IMR-90 (cell line): ENCODE measurements around the gene TTC39A. TPM values are rescaled to one million over a fixed set of nuclear protein-coding genes. Genes with fewer than 3 reads are reported as not detected.

Experiments
- ATAC-seq: fragments of 200-7000 bp; cut with Tn5 transposase; 2 replicates; pipeline ENCODE4 v1.9.1; 2020; ENCODE audit warnings: low read depth, mild to moderate bottlenecking, moderate library complexity
- BruUV-seq: library from RNA; stranded (reverse); fragments of 400-500 nt; replicated peaks from 2 replicates; lab custom pipeline; 2021; lab: Mats Ljungman, UMichigan
- CTCF ChIA-PET: fragments of 300-600 bp; formaldehyde crosslinking; extraction: SDS; loops from one replicate; lab custom pipeline; 2021; ENCODE audit warnings: antibody characterized with exemption; lab: Yijun Ruan, JAX
- POLR2A ChIA-PET: fragments of 300-600 bp; sonication (Branson Sonifier 250); formaldehyde crosslinking; loops from one replicate; lab custom pipeline; 2022; ENCODE audit warnings: antibody characterized with exemption; ENCODE audit not compliant: unreplicated experiment; lab: Charles Lee
- DNase-seq: peaks from one replicate; pipeline ENCODE4 v3.0.0; 2013
- H2AFZ ChIP-seq: replicated peaks from 2 replicates; pipeline ENCODE3; 2013; ENCODE audit warnings: low read length, mild to moderate bottlenecking; ENCODE audit not compliant: poor library complexity
- H2AK5ac ChIP-seq: 2 replicates; pipeline ENCODE4 v1.6.1; 2013; ENCODE audit warnings: low read depth, low read length, inconsistent platforms
- H2AK9ac ChIP-seq: replicated peaks from 2 replicates; pipeline ENCODE3; 2013; ENCODE audit warnings: mild to moderate bottlenecking, low read depth, low read length, moderate library complexity; ENCODE audit not compliant: poor library complexity
- H2BK120ac ChIP-seq: 2 replicates; pipeline ENCODE4 v1.6.1; 2013; ENCODE audit warnings: low read depth, low read length, inconsistent platforms
- H2BK15ac ChIP-seq: 3 replicates; pipeline ENCODE4 v1.6.1; 2013; ENCODE audit warnings: low read depth, low read length, inconsistent platforms
- H2BK20ac ChIP-seq: 2 replicates; pipeline ENCODE4 v1.6.1; 2013; ENCODE audit warnings: low read depth, mild to moderate bottlenecking, inconsistent platforms, low read length, moderate library complexity
- H2BK5ac ChIP-seq: 2 replicates; pipeline ENCODE4 v1.6.1; 2013; ENCODE audit warnings: mild to moderate bottlenecking, low read depth, low read length, inconsistent platforms; ENCODE audit not compliant: poor library complexity, severe bottlenecking
- H3K14ac ChIP-seq: replicated peaks from 2 replicates; pipeline ENCODE4 v1.6.1; 2013; ENCODE audit warnings: low read depth, low read length, inconsistent platforms
- H3K18ac ChIP-seq: 2 replicates; pipeline ENCODE4 v1.6.1; 2013; ENCODE audit warnings: low read depth, low read length, control low read depth
- H3K23ac ChIP-seq: 2 replicates; pipeline ENCODE4 v1.6.1; 2013; ENCODE audit warnings: low read depth, low read length, inconsistent platforms
- H3K27ac ChIP-seq: 2 replicates; pipeline ENCODE4 v1.5.1; 2013; ENCODE audit warnings: mild to moderate bottlenecking, control low read depth, low read length; ENCODE audit not compliant: insufficient read depth
- H3K27me3 ChIP-seq: 2 replicates; pipeline ENCODE4 v1.6.1; 2013; ENCODE audit warnings: low read length; ENCODE audit not compliant: control insufficient read depth, insufficient read depth
- H3K36me3 ChIP-seq: 2 replicates; pipeline ENCODE4 v1.6.1; 2013; ENCODE audit warnings: low read length, mixed read lengths; ENCODE audit not compliant: control insufficient read depth, insufficient read depth
- H3K4ac ChIP-seq: 2 replicates; pipeline ENCODE4 v1.6.1; 2013; ENCODE audit warnings: low read depth, low read length, inconsistent platforms
- H3K4me1 ChIP-seq: 2 replicates; pipeline ENCODE4 v1.6.1; 2013; ENCODE audit warnings: low read length, mixed read lengths; ENCODE audit not compliant: control insufficient read depth, insufficient read depth
- H3K4me2 ChIP-seq: 2 replicates; pipeline ENCODE4 v1.6.1; 2013; ENCODE audit warnings: low read depth, mild to moderate bottlenecking, control low read depth, low read length, moderate library complexity
- H3K4me3 ChIP-seq: 2 replicates; pipeline ENCODE4 v1.5.1; 2013; ENCODE audit warnings: low read depth, mild to moderate bottlenecking, control low read depth, low read length, moderate library complexity; ENCODE audit not compliant: insufficient read depth
- H3K56ac ChIP-seq: 2 replicates; pipeline ENCODE4 v1.6.1; 2013; ENCODE audit warnings: low read length, inconsistent platforms; ENCODE audit not compliant: insufficient read depth; ENCODE audit errors: extremely low read depth
- H3K79me1 ChIP-seq, 2 experiments: 2 replicates each; pipeline ENCODE4 v1.6.1; 2013; ENCODE audit warnings: low read length in 2 of 2, inconsistent platforms in 1 of 2, low read depth in 1 of 2
- H3K9ac ChIP-seq: 2 replicates; pipeline ENCODE4 v1.6.1; 2013; ENCODE audit warnings: low read depth, low read length, control low read depth
- H3K9me1 ChIP-seq: 2 replicates; pipeline ENCODE4 v1.6.1; 2013; ENCODE audit warnings: low read length, inconsistent platforms; ENCODE audit not compliant: insufficient read depth
- H3K9me3 ChIP-seq: 2 replicates; pipeline ENCODE4 v1.6.1; 2013; ENCODE audit warnings: low read length; ENCODE audit not compliant: control insufficient read depth, insufficient read depth
- H4K20me1 ChIP-seq: 2 replicates; pipeline ENCODE4 v1.6.1; 2013; ENCODE audit warnings: low read length, inconsistent platforms; ENCODE audit not compliant: insufficient read depth
- H4K5ac ChIP-seq: 2 replicates; pipeline ENCODE4 v1.6.1; 2013; ENCODE audit warnings: mild to moderate bottlenecking, low read depth, low read length, control low read depth
- H4K8ac ChIP-seq, 2 experiments: 2 replicates each; pipeline ENCODE4 v1.6.1; 2013; ENCODE audit warnings: low read depth in 2 of 2, low read length in 2 of 2, control low read depth in 1 of 2, inconsistent platforms in 1 of 2
- H4K91ac ChIP-seq: 2 replicates; pipeline ENCODE4 v1.6.1; 2013; ENCODE audit warnings: low read depth, low read length, inconsistent platforms; ENCODE audit not compliant: insufficient read depth
- BHLHE40 ChIP-seq: fragments of 150-350 bp; IDR thresholded peaks from 2 replicates; pipeline ENCODE4 v1.6.1; 2016; ENCODE audit warnings: mild to moderate bottlenecking, low read depth, low read length
- CEBPB ChIP-seq: IDR thresholded peaks from 2 replicates; pipeline ENCODE4 v1.6.1; 2012; ENCODE audit warnings: low read depth, low read length, improper control_type of control experiment
- CHD1 ChIP-seq: IDR thresholded peaks from 2 replicates; pipeline ENCODE4 v1.6.1; 2012; ENCODE audit warnings: low read depth, low read length, improper control_type of control experiment
- FOS ChIP-seq: fragments of 150-350 bp; IDR thresholded peaks from 2 replicates; pipeline ENCODE4 v1.6.1; 2016; ENCODE audit warnings: low read depth, low read length
- MAFK ChIP-seq: IDR thresholded peaks from 2 replicates; pipeline ENCODE4 v1.6.1; 2012; ENCODE audit warnings: low read depth, low read length, improper control_type of control experiment
- MAZ ChIP-seq: IDR thresholded peaks from 2 replicates; pipeline ENCODE4 v1.6.1; 2012; ENCODE audit warnings: low read depth, mild to moderate bottlenecking, low read length, improper control_type of control experiment, moderate library complexity, borderline replicate concordance
- MXI1 ChIP-seq: IDR thresholded peaks from 2 replicates; pipeline ENCODE4 v1.6.1; 2012; ENCODE audit warnings: low read depth, mild to moderate bottlenecking, low read length, moderate library complexity, borderline replicate concordance
- NFE2L2 ChIP-seq: fragments of 150-350 bp; IDR thresholded peaks from 2 replicates; pipeline ENCODE4 v1.6.1; 2016; ENCODE audit warnings: low read depth, mild to moderate bottlenecking, low read length
- POLR2A ChIP-seq: IDR thresholded peaks from 2 replicates; pipeline ENCODE4 v1.6.1; 2012; ENCODE audit warnings: mild to moderate bottlenecking, low read depth, low read length
- RCOR1 ChIP-seq: IDR thresholded peaks from 2 replicates; pipeline ENCODE4 v1.6.1; 2012; ENCODE audit warnings: mild to moderate bottlenecking, low read length, improper control_type of control experiment; ENCODE audit not compliant: insufficient replicate concordance
- RFX5 ChIP-seq: IDR thresholded peaks from 2 replicates; pipeline ENCODE4 v1.8.0; 2012; ENCODE audit warnings: low read depth, mild to moderate bottlenecking, low read length, moderate library complexity
- SMC3 ChIP-seq: fragments of 150-350 bp; IDR thresholded peaks from 2 replicates; pipeline ENCODE4 v1.6.1; 2016; ENCODE audit warnings: low read depth, mild to moderate bottlenecking, antibody characterized with exemption, low read length, moderate library complexity
- WGBS, 2 experiments: methylation state at CpG; one replicate each; pipeline versions ENCODE4 v1.1.5 to v1.1.7; 2013; ENCODE audit warnings: missing lambda C conversion rate in 2 of 2; ENCODE audit not compliant: insufficient read length in 1 of 2; ENCODE audit errors: extremely low coverage in 2 of 2; 5-methylcytosine and 5-hydroxymethylcytosine counted together
- dilution Hi-C: fragments of 300-500 bp; cut with HindIII; formaldehyde crosslinking; loops from one replicate; pipeline ENCODE4 v1.14.3; 2018; ENCODE audit warnings: low sequenced_read_pairs; ENCODE audit not compliant: unreplicated experiment
- in situ Hi-C: fragments of 300-500 bp; cut with MboI; formaldehyde crosslinking; loops from 3 replicates; pipeline ENCODE4 v1.14.3; 2019; ENCODE audit warnings: low sequenced_read_pairs, inconsistent platforms, mixed read lengths
- intact Hi-C: fragments of 100-400 bp; cut with micrococcal nuclease; formaldehyde crosslinking; loops from 2 replicates; pipeline ENCODE4 v1.10.0; 2022
- polyA plus RNA-seq, 3 experiments: library from polyadenylated mRNA; depleted of rRNA; stranded (reverse); fragments of >200 nt; gene quantifications; 2 replicates each; pipeline ENCODE4 v1.2.3, GENCODE V29; 2012; ENCODE audit warnings: low replicate concordance in 1 of 3
- total RNA-seq: library from RNA; depleted of rRNA; stranded (reverse); fragments of >200 nt; gene quantifications from 2 replicates; pipeline ENCODE4 v1.2.3, GENCODE V29; 2012
- TF ChIP-seq, protein P1 (sequence below): conservative IDR thresholded peaks from 2 replicates; pipeline ENCODE4 v1.5.1; 2012; ENCODE audit warnings: mild to moderate bottlenecking, low read depth, low read length, improper control_type of control experiment
- TF ChIP-seq, protein P2 (sequence below): fragments of 150-350 bp; IDR thresholded peaks from 2 replicates; pipeline ENCODE4 v1.6.1; 2017; ENCODE audit warnings: mild to moderate bottlenecking, antibody characterized with exemption, low read length, low read depth
- TF ChIP-seq, protein P3 (sequence below): fragments of 150-350 bp; IDR thresholded peaks from 2 replicates; pipeline ENCODE4 v1.6.1; 2016; ENCODE audit warnings: low read depth, mild to moderate bottlenecking, low read length, moderate library complexity, borderline replicate concordance

The TTC39A gene
- total and polyA plus RNA-seq, 2 of the 4 experiments (the other 2 are of a cell fraction) = 0.62 to 0.72 TPM

DNA sequence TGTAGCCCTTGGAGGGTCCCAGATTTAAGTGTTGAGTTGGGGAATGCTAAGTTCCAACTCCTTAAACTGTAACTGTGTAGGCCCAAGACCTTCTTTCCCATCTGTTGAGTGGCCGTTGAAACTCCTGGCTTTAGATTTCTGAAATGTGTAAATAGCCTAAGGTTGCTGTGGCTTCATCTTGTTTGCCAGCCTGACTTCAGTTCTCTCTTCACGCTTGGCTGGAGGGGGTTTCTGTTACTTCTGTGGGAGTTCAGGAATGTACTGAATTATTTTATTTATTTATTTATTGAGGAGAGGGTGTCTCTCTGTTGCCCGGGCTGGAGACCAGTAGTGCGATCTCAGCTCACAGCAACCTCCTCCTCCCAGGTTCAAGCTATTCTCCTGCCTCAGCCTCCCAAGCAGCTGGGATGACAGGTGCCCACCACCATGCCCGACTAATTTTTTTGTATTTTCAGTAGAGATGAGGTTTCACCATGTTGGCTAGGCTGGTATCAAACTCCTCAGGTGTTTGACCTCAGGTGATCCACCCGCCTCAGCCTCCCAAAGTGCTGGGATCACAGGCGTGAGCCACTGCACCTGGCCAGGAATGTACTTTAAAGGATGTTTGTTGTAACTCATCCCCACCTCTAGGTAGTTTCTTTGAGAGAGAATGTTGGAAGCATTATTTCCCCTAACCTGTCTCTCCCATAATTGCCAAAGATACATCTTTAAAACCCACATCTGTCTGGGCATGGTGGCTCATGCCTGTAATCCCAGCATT is 5.9 kb downstream of the TTC39A start:
- Histone ChIP-seq H3K4me2 (no peak overlapping the region), H3K14ac (no peak overlapping the region), H3K36me3 (no peaks in the 10 kb centered on the region), H3K56ac (no peak overlapping the region), H3K4ac (no peak overlapping the region), H2BK120ac (no peak overlapping the region), H3K4me1 (peaks cover 2% of the 10 kb centered on the region), H4K20me1 (no peaks in the 10 kb centered on the region), H2BK5ac (no peak overlapping the region), H2AK5ac (no peak overlapping the region), H3K27me3 (peaks cover 4% of the 10 kb centered on the region; the same call in 1 of the 2 replicates), H3K18ac (no peak overlapping the region), H2BK20ac (no peak overlapping the region), H4K5ac (no peak overlapping the region), H3K27ac (no peak overlapping the region), H2BK15ac (no peak overlapping the region), H4K8ac (no peak overlapping the region), H2AK9ac (no peak overlapping the region), H3K9me1 (no peaks in the 10 kb centered on the region), H3K9ac (no peak overlapping the region), H3K23ac (no peak overlapping the region), H3K9me3 (no peaks in the 10 kb centered on the region; the same call in 1 of the 2 replicates), H2AFZ (no peak overlapping the region), H3K4me3 (no peak overlapping the region), H4K91ac (no peak overlapping the region), H3K79me1 (no peaks in the 10 kb centered on the region)
- intact Hi-C loops (no loop called here), dilution Hi-C loops (no loop called here), in situ Hi-C loops (no loop called here)
- ChIA-PET POLR2A (no interaction called here), CTCF (no interaction called here)
- ATAC-seq (no peak), DNase-seq (no peak)
- BruUV-seq = no TSS peak
- no CpG with 5 or more reads among the region's 7 CpGs for WGBS, 2 experiments
- no peak for TF ChIP-seq POLR2A
- TF ChIP-seq, protein P1, sequence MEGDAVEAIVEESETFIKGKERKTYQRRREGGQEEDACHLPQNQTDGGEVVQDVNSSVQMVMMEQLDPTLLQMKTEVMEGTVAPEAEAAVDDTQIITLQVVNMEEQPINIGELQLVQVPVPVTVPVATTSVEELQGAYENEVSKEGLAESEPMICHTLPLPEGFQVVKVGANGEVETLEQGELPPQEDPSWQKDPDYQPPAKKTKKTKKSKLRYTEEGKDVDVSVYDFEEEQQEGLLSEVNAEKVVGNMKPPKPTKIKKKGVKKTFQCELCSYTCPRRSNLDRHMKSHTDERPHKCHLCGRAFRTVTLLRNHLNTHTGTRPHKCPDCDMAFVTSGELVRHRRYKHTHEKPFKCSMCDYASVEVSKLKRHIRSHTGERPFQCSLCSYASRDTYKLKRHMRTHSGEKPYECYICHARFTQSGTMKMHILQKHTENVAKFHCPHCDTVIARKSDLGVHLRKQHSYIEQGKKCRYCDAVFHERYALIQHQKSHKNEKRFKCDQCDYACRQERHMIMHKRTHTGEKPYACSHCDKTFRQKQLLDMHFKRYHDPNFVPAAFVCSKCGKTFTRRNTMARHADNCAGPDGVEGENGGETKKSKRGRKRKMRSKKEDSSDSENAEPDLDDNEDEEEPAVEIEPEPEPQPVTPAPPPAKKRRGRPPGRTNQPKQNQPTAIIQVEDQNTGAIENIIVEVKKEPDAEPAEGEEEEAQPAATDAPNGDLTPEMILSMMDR = no peak
- no peak for TF ChIP-seq CEBPB
- no peak for TF ChIP-seq MXI1
- TF ChIP-seq NFE2L2 = no peak
- no peak for TF ChIP-seq CHD1
- no peak for TF ChIP-seq RCOR1
- TF ChIP-seq, protein P2, sequence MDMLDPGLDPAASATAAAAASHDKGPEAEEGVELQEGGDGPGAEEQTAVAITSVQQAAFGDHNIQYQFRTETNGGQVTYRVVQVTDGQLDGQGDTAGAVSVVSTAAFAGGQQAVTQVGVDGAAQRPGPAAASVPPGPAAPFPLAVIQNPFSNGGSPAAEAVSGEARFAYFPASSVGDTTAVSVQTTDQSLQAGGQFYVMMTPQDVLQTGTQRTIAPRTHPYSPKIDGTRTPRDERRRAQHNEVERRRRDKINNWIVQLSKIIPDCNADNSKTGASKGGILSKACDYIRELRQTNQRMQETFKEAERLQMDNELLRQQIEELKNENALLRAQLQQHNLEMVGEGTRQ = no peak
- no peak for TF ChIP-seq SMC3
- TF ChIP-seq RFX5 = no peak
- TF ChIP-seq, protein P3, sequence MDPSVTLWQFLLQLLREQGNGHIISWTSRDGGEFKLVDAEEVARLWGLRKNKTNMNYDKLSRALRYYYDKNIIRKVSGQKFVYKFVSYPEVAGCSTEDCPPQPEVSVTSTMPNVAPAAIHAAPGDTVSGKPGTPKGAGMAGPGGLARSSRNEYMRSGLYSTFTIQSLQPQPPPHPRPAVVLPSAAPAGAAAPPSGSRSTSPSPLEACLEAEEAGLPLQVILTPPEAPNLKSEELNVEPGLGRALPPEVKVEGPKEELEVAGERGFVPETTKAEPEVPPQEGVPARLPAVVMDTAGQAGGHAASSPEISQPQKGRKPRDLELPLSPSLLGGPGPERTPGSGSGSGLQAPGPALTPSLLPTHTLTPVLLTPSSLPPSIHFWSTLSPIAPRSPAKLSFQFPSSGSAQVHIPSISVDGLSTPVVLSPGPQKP = no peak
- no peak for TF ChIP-seq FOS
- no peak for TF ChIP-seq MAFK
- TF ChIP-seq BHLHE40 = no peak
- no peak for TF ChIP-seq MAZ
